ENCODE data around the gene TLE4. TPM values are rescaled to one million over a fixed set of nuclear protein-coding genes. Genes with fewer than 3 reads are reported as not detected.

The TLE4 gene
- total and polyA plus RNA-seq, 2 of the 13 experiments (the other 11 are each of a cell fraction or from before 2014, with no cell fraction given), result 2.0 to 2.3 TPM

GRCh38 chr9:79662537-79662956 lies 90.8 kb downstream of the TLE4 start:
- Histone ChIP-seq H3K4me3 (replicated peaks in 1 of 3; ENCODE audit: insufficient read depth in 1 of 3, low read depth in 2 of 3, low read length in 3 of 3) (no peak overlapping the region), H3K4me1 (ENCODE audit: insufficient read depth, low read length) (0 out of 2 replicates have a peak, but pooled peaks cover under 1% of the 10 kb centered on the region), H3K4me2 (ENCODE audit: low read depth, low read length) (no peak overlapping the region), H3K27ac (ENCODE audit: extremely low read length, insufficient read depth, low read length) (no peak overlapping the region), H4K20me1 (ENCODE audit: insufficient read depth, low read length) (no peaks in the 10 kb centered on the region), H2AFZ (ENCODE audit: low read length) (no peak overlapping the region), H3K9ac (ENCODE audit: insufficient read depth, low read depth, low read length) (no peak overlapping the region), H3K79me2 (ENCODE audit: insufficient read depth, low read length) (no peaks in the 10 kb centered on the region), H3K36me3 (replicated peaks in 1 of 2; ENCODE audit: control insufficient read depth in 1 of 2, insufficient read depth in 2 of 2, low read length in 2 of 2) (no peaks in the 10 kb centered on the region), H3K9me3 (ENCODE audit: low read length) (no peaks in the 10 kb centered on the region; the same call in 1 of the 2 replicates), H3K27me3 (ENCODE audit: control insufficient read depth in 1 of 2, insufficient read depth in 2 of 2, low read length in 2 of 2) (no peaks in the 10 kb centered on the region)
- FAIRE-seq (no peak), DNase-seq (ENCODE audit: low spot score) (no peak), ATAC-seq (no peak)
- TF ChIP-seq ZMYM3 (CRISPR knock-in tag; IDR thresholded peaks at IDR 0.05), result no peak
- TF ChIP-seq SOX13 (IDR thresholded peaks at IDR 0.05), result no peak
- no peak for TF ChIP-seq SOX13 (CRISPR knock-in tag; conservative IDR thresholded peaks at IDR 0.05 in 1 of 2, IDR thresholded peaks at IDR 0.05 in 1 of 2)
- POLR2A ChIA-PET, result no interaction called here
- 60% methylated on average over 6 of the region's 6 CpGs for WGBS (ENCODE audit: low lambda C conversion rate)
- no TSS peak for BruUV-seq (replicated peaks)
- intact Hi-C loops (cut with micrococcal nuclease; ENCODE audit: unreplicated experiment) (no loop called here), in situ Hi-C loops (cut with HindIII; ENCODE audit: extremely low pct_ligation_motif_present, low pct_unique_long_range_greater_than_20kb) (no loop called here)
- CTCF ChIA-PET (ENCODE audit: low intra/inter-chr PET ratio, low total read pairs), result no interaction called here

DNA sequence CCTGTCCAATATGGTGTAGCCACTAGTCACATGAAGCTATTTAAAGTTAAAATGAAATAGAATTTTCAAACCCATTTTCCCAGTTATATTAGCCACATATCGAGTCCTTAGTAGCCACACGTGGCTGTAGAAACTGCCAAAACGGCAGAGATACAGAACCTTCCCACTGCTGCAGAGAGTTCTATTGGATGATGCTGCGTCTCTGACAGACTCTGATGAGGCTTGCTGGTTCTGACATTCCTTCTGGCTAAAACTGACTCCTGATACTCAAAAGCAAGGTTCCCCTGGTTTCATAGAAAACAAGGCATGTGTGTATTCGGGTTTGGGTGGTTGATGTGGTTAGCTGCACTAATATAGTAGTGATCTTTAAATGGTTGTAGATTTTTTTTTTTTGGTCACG lies 91.5 kb downstream of the TLE4 start:
- no peak for TF ChIP-seq GFI1 (CRISPR knock-in tag; IDR thresholded peaks at IDR 0.05; ENCODE audit: borderline replicate concordance)
- TF ChIP-seq CREB1 (IDR thresholded peaks at IDR 0.05), result no peak
- TF ChIP-seq CREB1 (CRISPR knock-in tag; IDR thresholded peaks at IDR 0.05), result no peak
- TF ChIP-seq, protein P1, sequence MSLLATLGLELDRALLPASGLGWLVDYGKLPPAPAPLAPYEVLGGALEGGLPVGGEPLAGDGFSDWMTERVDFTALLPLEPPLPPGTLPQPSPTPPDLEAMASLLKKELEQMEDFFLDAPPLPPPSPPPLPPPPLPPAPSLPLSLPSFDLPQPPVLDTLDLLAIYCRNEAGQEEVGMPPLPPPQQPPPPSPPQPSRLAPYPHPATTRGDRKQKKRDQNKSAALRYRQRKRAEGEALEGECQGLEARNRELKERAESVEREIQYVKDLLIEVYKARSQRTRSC (CRISPR knock-in tag; IDR thresholded peaks at IDR 0.05; ENCODE audit: low read depth), result no peak
- TF ChIP-seq, protein P2, sequence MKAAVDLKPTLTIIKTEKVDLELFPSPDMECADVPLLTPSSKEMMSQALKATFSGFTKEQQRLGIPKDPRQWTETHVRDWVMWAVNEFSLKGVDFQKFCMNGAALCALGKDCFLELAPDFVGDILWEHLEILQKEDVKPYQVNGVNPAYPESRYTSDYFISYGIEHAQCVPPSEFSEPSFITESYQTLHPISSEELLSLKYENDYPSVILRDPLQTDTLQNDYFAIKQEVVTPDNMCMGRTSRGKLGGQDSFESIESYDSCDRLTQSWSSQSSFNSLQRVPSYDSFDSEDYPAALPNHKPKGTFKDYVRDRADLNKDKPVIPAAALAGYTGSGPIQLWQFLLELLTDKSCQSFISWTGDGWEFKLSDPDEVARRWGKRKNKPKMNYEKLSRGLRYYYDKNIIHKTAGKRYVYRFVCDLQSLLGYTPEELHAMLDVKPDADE (CRISPR knock-in tag; IDR thresholded peaks at IDR 0.05), result no peak
- TF ChIP-seq, protein P3, sequence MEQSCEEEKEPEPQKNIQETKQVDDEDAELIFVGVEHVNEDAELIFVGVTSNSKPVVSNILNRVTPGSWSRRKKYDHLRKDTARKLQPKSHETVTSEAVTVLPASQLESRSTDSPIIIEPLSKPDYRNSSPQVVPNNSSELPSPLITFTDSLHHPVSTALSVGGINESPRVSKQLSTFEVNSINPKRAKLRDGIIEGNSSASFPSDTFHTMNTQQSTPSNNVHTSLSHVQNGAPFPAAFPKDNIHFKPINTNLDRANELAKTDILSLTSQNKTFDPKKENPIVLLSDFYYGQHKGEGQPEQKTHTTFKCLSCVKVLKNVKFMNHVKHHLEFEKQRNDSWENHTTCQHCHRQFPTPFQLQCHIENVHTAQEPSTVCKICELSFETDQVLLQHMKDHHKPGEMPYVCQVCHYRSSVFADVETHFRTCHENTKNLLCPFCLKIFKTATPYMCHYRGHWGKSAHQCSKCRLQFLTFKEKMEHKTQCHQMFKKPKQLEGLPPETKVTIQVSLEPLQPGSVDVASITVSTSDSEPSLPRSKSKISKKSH (CRISPR knock-in tag; IDR thresholded peaks at IDR 0.05; ENCODE audit: borderline replicate concordance), result no peak
- TF ChIP-seq ASH2L (IDR thresholded peaks at IDR 0.05; ENCODE audit: insufficient read length, low read depth, low read length), result no peak
- TF ChIP-seq FOSL1 (CRISPR knock-in tag; IDR thresholded peaks at IDR 0.05; ENCODE audit: borderline replicate concordance), result no peak
- TF ChIP-seq ZNF83 (CRISPR knock-in tag; IDR thresholded peaks at IDR 0.05; ENCODE audit: borderline replicate concordance), result no peak
- TF ChIP-seq SIX4 (CRISPR knock-in tag; IDR thresholded peaks at IDR 0.05), result no peak
- no peak for TF ChIP-seq ZNF713 (CRISPR knock-in tag; IDR thresholded peaks at IDR 0.05)
- H3K79me2 ChIP-seq (ENCODE audit: insufficient read depth, low read length), result no peaks in the 10 kb centered on the region

More for the DNA sequence above, 91.5 kb downstream of the TLE4 start:
- Histone ChIP-seq H3K27me3 (ENCODE audit: control insufficient read depth in 1 of 2, insufficient read depth in 2 of 2, low read length in 2 of 2) (no peaks in the 10 kb centered on the region), H4K20me1 (ENCODE audit: insufficient read depth, low read length) (no peaks in the 10 kb centered on the region), H3K27ac (ENCODE audit: extremely low read length, insufficient read depth, low read length) (no peak overlapping the region), H3K4me1 (ENCODE audit: insufficient read depth, low read length) (0 out of 2 replicates have a peak, but pooled peaks cover 8% of the 10 kb centered on the region), H3K4me3 (replicated peaks in 1 of 3; ENCODE audit: insufficient read depth in 1 of 3, low read depth in 2 of 3, low read length in 3 of 3) (no peak overlapping the region), H3K9ac (ENCODE audit: insufficient read depth, low read depth, low read length) (no peak overlapping the region), H3K4me2 (ENCODE audit: low read depth, low read length) (no peak overlapping the region), H3K9me3 (ENCODE audit: low read length) (no peaks in the 10 kb centered on the region), H2AFZ (ENCODE audit: low read length) (no peak overlapping the region), H3K36me3 (replicated peaks in 1 of 2; ENCODE audit: control insufficient read depth in 1 of 2, insufficient read depth in 2 of 2, low read length in 2 of 2) (no peaks in the 10 kb centered on the region)
- DNase-seq (ENCODE audit: low spot score) (no peak), FAIRE-seq (no peak), ATAC-seq (no peak)
- 65% methylated on average over 6 of the region's 6 CpGs for WGBS (ENCODE audit: low lambda C conversion rate)
- no TSS peak for BruUV-seq (replicated peaks)
- in situ Hi-C loops (cut with HindIII; ENCODE audit: extremely low pct_ligation_motif_present, low pct_unique_long_range_greater_than_20kb) (no loop called here), intact Hi-C loops (cut with micrococcal nuclease; ENCODE audit: unreplicated experiment) (no loop called here)
- CTCF ChIA-PET (ENCODE audit: low intra/inter-chr PET ratio, low total read pairs), result no interaction called here
- POLR2A ChIA-PET, result no interaction called here

Data from HepG2 (cell line).